Nasal cavity respiratory epithelium epithelial cell of viscerocranial mucosa (primary cell): ENCODE measurements around the gene RSPRY1. TPM values are rescaled to one million over a fixed set of nuclear protein-coding genes. Genes with fewer than 3 reads are reported as not detected.

Experiments used
- total RNA-seq: library from RNA; depleted of rRNA; stranded (reverse); fragments of >200 nt; gene quantifications from 2 replicates; pipeline ENCODE4 v1.2.3, GENCODE V29; 2014

RSPRY1 gene
- 47.2 and 48.8 TPM in 2 replicates for total RNA-seq

GRCh38 chr16:57185945-57186871 is at the start of gene RSPRY1, which contains the start of gene PSME3IP1:
RSPRY1 (plus strand) TSS chr16:57186329; CDS start chr16:57204659, 18,330 bp downstream.
PSME3IP1 (minus strand) TSS chr16:57186039; CDS start chr16:57173854, 12,185 bp downstream.

GRCh38 chr16:57244767-57245471 is 58.8 kb downstream of the RSPRY1 start, which contains the start of gene ARL2BP:
ARL2BP (plus strand) TSS chr16:57245259; CDS start chr16:57245368, 109 bp downstream.

GRCh38 chr16:57284209-57284951 is 98.3 kb downstream of the RSPRY1 start, which contains the start of gene PLLP:
PLLP (minus strand) TSS chr16:57284672; CDS start chr16:57284540, 132 bp downstream.

Other genes with a start within 250 kb of the RSPRY1 start
- not detected in 2 replicates for gene CETP, start 224.4 kb upstream of the RSPRY1 start, total RNA-seq
- gene NLRC5, start 196.8 kb upstream of the RSPRY1 start, total RNA-seq: 2.4 and 9.4 TPM in 2 replicates
- gene CPNE2, start 93.7 kb upstream of the RSPRY1 start, total RNA-seq: 3.8 and 18.9 TPM in 2 replicates
- 74.5 and 75.3 TPM in 2 replicates for gene PSME3IP1, start 290 bp upstream of the RSPRY1 start, total RNA-seq
- gene ARL2BP, start 58.9 kb downstream of the RSPRY1 start, total RNA-seq: 46.4 and 69.4 TPM in 2 replicates
- gene PLLP, start 98.3 kb downstream of the RSPRY1 start, total RNA-seq: 3.1 and 3.4 TPM in 2 replicates
- 0.36 TPM in 1 of 2 replicates, not detected in the other for gene CCL22, start 172.5 kb downstream of the RSPRY1 start, total RNA-seq
- under 0.01 and 1.4 TPM in 2 replicates for gene CX3CL1, start 186.2 kb downstream of the RSPRY1 start, total RNA-seq
- not detected in 2 replicates for gene CCL17, start 218.4 kb downstream of the RSPRY1 start, total RNA-seq